CD14-positive monocyte (primary cell): ENCODE data around the gene NHERF1. TPM values are rescaled to one million over a fixed set of nuclear protein-coding genes. Genes with fewer than 3 reads are reported as not detected.

ENCODE experiments used
- DNase-seq, 3 donors: peaks; one replicate each; pipeline ENCODE4 v3.0.0-alpha.2; 2011 to 2022
- H2AFZ ChIP-seq: 2 replicates; pipeline ENCODE4 v1.6.0; 2012; ENCODE audit warnings: mild to moderate bottlenecking, low read depth, low read length, inconsistent platforms; ENCODE audit not compliant: insufficient read depth, poor library complexity, severe bottlenecking
- H3K27ac ChIP-seq, 2 donors: 1 replicate in 1 of 2; 2 replicates in 1 of 2; pipeline ENCODE4 v1.5.1; 2012 to 2013; ENCODE audit warnings: low read length in 2 of 2, control low read depth in 1 of 2, inconsistent platforms in 1 of 2, low read depth in 1 of 2, mild to moderate bottlenecking in 1 of 2
- H3K27me3 ChIP-seq, 2 donors: one replicate each; pipeline versions ENCODE4 v1.6.0 to v1.6.1; 2011 to 2013; ENCODE audit warnings: low read length in 2 of 2; ENCODE audit not compliant: control insufficient read depth in 2 of 2, insufficient read depth in 2 of 2
- H3K36me3 ChIP-seq, 2 donors: replicated peaks in 1 of 2; 1 replicate in 1 of 2; 2 replicates in 1 of 2; pipeline versions ENCODE4 v1.5.1 to v1.6.1; 2012 to 2013; ENCODE audit warnings: low read length in 2 of 2, control low read depth in 1 of 2, inconsistent platforms in 1 of 2, mild to moderate bottlenecking in 1 of 2; ENCODE audit not compliant: insufficient read depth in 2 of 2, control insufficient read depth in 1 of 2
- H3K4me1 ChIP-seq, 2 donors: 1 replicate in 1 of 2; 2 replicates in 1 of 2; pipeline versions ENCODE4 v1.5.1 to v1.6.1; 2012 to 2013; ENCODE audit warnings: low read length in 2 of 2, control low read depth in 1 of 2, inconsistent platforms in 1 of 2, mild to moderate bottlenecking in 1 of 2, moderate library complexity in 1 of 2; ENCODE audit not compliant: insufficient read depth in 2 of 2, control insufficient read depth in 1 of 2
- H3K4me2 ChIP-seq: replicated peaks from 2 replicates; pipeline ENCODE3; 2012; ENCODE audit warnings: low read length, moderate library complexity, mild to moderate bottlenecking; ENCODE audit not compliant: poor library complexity, severe bottlenecking; ENCODE audit errors: extremely low read depth
- H3K4me3 ChIP-seq, 3 experiments: fragments of 200-600 bp in 1 of 3; sonication (generic) in 1 of 3; replicated peaks in 1 of 3; 1 replicate in 2 of 3; 2 replicates in 1 of 3; pipeline ENCODE4 v1.5.1; 2011 to 2013; ENCODE audit warnings: low read length in 3 of 3, mild to moderate bottlenecking in 3 of 3, control low read depth in 2 of 3, low read depth in 2 of 3, inconsistent platforms in 1 of 3, moderate library complexity in 1 of 3
- H3K79me2 ChIP-seq: 2 replicates; pipeline ENCODE4 v1.6.0; 2012; ENCODE audit warnings: mild to moderate bottlenecking, control low read depth, inconsistent platforms, low read length, moderate library complexity; ENCODE audit not compliant: insufficient read depth
- H3K9ac ChIP-seq: 2 replicates; pipeline ENCODE4 v1.6.0; 2017; ENCODE audit warnings: low read length, mild to moderate bottlenecking; ENCODE audit not compliant: insufficient read depth, poor library complexity, severe bottlenecking
- H3K9me3 ChIP-seq, 2 donors: replicated peaks in 1 of 2; 1 replicate in 1 of 2; 2 replicates in 1 of 2; pipeline versions ENCODE4 v1.5.1 to v1.6.1; 2012 to 2013; ENCODE audit warnings: low read length in 2 of 2, control low read depth in 1 of 2; ENCODE audit not compliant: control insufficient read depth in 1 of 2, insufficient read depth in 1 of 2
- H4K20me1 ChIP-seq: 2 replicates; pipeline ENCODE4 v1.6.0; 2012; ENCODE audit warnings: mild to moderate bottlenecking, low read length, control low read depth, moderate library complexity; ENCODE audit not compliant: insufficient read depth
- H3K27ac Mint-ChIP-seq, 7 donors: one replicate each; pipeline ENCODE4 v1.8.0; 2020; ENCODE audit warnings: mild to moderate bottlenecking in 7 of 7, mixed read lengths in 7 of 7, moderate library complexity in 6 of 7, inconsistent platforms in 2 of 7
- H3K27me3 Mint-ChIP-seq, 3 donors: one replicate each; pipeline ENCODE4 v1.8.0; 2021 to 2022; ENCODE audit warnings: low read depth in 3 of 3, mild to moderate bottlenecking in 3 of 3, mixed read lengths in 3 of 3, moderate library complexity in 3 of 3, inconsistent platforms in 1 of 3
- H3K36me3 Mint-ChIP-seq, 2 donors: one replicate each; pipeline ENCODE4 v1.8.0; 2020; ENCODE audit warnings: mixed read lengths in 2 of 2, inconsistent platforms in 1 of 2, mild to moderate bottlenecking in 1 of 2
- H3K4me1 Mint-ChIP-seq: one replicate; pipeline ENCODE4 v1.8.0; 2020; ENCODE audit warnings: mild to moderate bottlenecking, mixed read lengths
- H3K4me3 Mint-ChIP-seq, 2 donors: one replicate each; pipeline ENCODE4 v1.8.0; 2020; ENCODE audit warnings: mild to moderate bottlenecking in 2 of 2, mixed read lengths in 2 of 2, moderate library complexity in 1 of 2
- H3K9me3 Mint-ChIP-seq, 7 donors: one replicate each; pipeline ENCODE4 v1.8.0; 2020 to 2022; ENCODE audit warnings: mixed read lengths in 7 of 7, mild to moderate bottlenecking in 6 of 7, moderate library complexity in 6 of 7, inconsistent platforms in 2 of 7
- WGBS: methylation state at CpG from one replicate; pipeline ENCODE4 v1.1.5; 2013; ENCODE audit warnings: missing lambda C conversion rate; ENCODE audit not compliant: insufficient coverage; 5-methylcytosine and 5-hydroxymethylcytosine counted together
- intact Hi-C, 2 donors: fragments of 100-400 bp; cut with micrococcal nuclease; formaldehyde crosslinking; loops; one replicate each; pipeline versions ENCODE4 v1.15.0 to v1.15.1; 2023
- polyA plus RNA-seq, 3 donors: library from polyadenylated mRNA; depleted of rRNA in 1 of 3; unstranded in 2 of 3; stranded (reverse) in 1 of 3; fragments of 300-500 nt in 2 of 3; fragments of >200 nt in 1 of 3; fragmentation: Illumina TruSeq in 2 of 3; gene quantifications; 1 replicate in 2 of 3; 2 replicates in 1 of 3; pipeline ENCODE4 v1.2.3, GENCODE V29; 2012 to 2021
- TF ChIP-seq, protein P1 (sequence below): fragments of 200-600 bp; IDR thresholded peaks from one replicate; pipeline ENCODE4 v1.8.0; 2022; ENCODE audit warnings: antibody characterized with exemption, mild to moderate bottlenecking

The NHERF1 gene
- polyA plus RNA-seq, 3 donors: 79.5 to 149 (median 131) TPM

DNA sequence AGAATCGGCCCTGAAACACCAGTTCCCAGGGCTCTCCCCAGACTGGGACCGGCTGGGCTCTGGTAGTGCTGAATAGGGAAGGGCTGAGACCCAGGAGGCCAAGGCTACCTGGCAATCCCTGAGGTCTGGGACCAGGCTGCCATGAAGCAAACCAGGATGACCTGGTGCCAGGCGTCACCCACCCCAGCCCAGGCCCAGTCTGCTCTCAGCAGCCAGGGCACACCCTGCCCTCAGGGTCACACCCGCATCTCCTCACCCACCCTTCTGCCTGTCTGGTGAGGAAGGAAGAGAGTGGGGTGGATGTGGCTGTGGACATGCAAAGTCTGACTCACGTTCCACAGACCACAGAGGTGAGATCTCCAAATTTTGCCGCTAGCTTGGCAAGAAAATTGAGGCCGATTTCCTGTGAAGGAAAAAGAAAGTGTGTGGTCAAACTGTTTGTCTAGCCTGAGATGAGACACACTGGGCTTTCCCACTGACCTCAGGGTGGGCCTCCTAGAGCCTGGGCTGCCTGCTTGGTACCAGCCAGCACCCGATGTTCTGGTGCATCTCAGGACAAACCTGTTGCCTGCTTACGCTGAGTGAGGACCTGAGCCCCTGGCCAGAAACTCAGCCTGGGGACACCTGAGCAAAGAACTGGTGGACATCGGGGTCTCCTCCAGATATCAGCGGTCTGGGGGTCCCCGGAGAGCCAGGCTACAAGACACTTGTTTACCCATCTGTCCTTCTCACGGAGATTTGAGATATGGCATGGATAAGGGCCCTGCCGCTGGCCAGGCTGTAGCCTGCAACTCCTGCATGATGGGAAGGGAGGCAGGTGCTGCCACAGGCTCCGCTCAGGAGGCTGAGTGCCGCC is 17.7 kb upstream of the NHERF1 start:
- WGBS: 54% methylated on average over 12 of the region's 16 CpGs
- H3K27ac ChIP-seq: peak overlapping the region in 1 of 2 donors; percentile 4
- no peak overlapping the region for H2AFZ ChIP-seq
- TF ChIP-seq, protein P1, sequence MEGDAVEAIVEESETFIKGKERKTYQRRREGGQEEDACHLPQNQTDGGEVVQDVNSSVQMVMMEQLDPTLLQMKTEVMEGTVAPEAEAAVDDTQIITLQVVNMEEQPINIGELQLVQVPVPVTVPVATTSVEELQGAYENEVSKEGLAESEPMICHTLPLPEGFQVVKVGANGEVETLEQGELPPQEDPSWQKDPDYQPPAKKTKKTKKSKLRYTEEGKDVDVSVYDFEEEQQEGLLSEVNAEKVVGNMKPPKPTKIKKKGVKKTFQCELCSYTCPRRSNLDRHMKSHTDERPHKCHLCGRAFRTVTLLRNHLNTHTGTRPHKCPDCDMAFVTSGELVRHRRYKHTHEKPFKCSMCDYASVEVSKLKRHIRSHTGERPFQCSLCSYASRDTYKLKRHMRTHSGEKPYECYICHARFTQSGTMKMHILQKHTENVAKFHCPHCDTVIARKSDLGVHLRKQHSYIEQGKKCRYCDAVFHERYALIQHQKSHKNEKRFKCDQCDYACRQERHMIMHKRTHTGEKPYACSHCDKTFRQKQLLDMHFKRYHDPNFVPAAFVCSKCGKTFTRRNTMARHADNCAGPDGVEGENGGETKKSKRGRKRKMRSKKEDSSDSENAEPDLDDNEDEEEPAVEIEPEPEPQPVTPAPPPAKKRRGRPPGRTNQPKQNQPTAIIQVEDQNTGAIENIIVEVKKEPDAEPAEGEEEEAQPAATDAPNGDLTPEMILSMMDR: no peak
- intact Hi-C loops: loop anchor here (10.0 kb wide), 2 partner anchors 166 to 356 kb away; partner anchors contain the start of gene CD300H (in 1 of the 2)
- Mint-ChIP-seq H3K27me3 (no peaks in the 10 kb centered on the region), H3K36me3 (no peaks in the 10 kb centered on the region), H3K4me3 (peak overlapping the region in 1 of 2 donors; percentile 66), H3K9me3 (peaks cover 0 to 3% (median 0%) of the 10 kb centered on the region in 7 donors), H3K4me1 (peaks cover 33% of the 10 kb centered on the region), H3K27ac (peak overlapping the region in 5 of 7 donors; percentile 8 to 46 (median 41))
- peaks cover 18 to 34% of the 10 kb centered on the region in 2 donors for H3K4me1 ChIP-seq
- peak; percentile 76 to 82 (median 77) for DNase-seq
- H3K9me3 ChIP-seq: no peaks in the 10 kb centered on the region
- no peaks in the 10 kb centered on the region for H3K36me3 ChIP-seq
- peak overlapping the region; percentile 18 for H3K4me2 ChIP-seq
- H3K79me2 ChIP-seq: no peaks in the 10 kb centered on the region
- H3K4me3 ChIP-seq: no peak overlapping the region
- no peaks in the 10 kb centered on the region for H4K20me1 ChIP-seq
- H3K9ac ChIP-seq: no peak overlapping the region
- no peaks in the 10 kb centered on the region for H3K27me3 ChIP-seq

DNA sequence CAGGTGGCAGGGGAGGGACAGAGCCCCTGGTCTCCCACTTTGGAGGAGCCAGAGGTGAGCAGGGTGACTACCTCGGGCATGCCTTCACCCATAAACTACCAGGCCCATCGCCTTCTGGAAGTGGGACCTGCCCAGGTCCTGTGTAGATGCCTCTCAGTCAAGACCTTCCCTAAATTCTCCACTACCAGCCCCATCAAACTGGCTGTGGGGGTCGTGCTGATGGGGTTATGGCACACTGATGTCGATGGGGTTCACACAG is 17.2 kb upstream of the NHERF1 start:
- Mint-ChIP-seq H3K27ac (no peak overlapping the region), H3K9me3 (peaks cover 0 to 3% (median 0%) of the 10 kb centered on the region in 7 donors), H3K36me3 (no peaks in the 10 kb centered on the region), H3K4me1 (peaks cover 37% of the 10 kb centered on the region), H3K27me3 (peaks cover 0 to 3% (median 0%) of the 10 kb centered on the region in 3 donors), H3K4me3 (no peak overlapping the region)
- Histone ChIP-seq H3K27ac (no peak overlapping the region), H4K20me1 (no peaks in the 10 kb centered on the region), H3K9ac (no peak overlapping the region), H3K36me3 (no peaks in the 10 kb centered on the region), H3K9me3 (no peaks in the 10 kb centered on the region), H3K4me3 (no peak overlapping the region), H3K27me3 (no peaks in the 10 kb centered on the region), H3K4me1 (peaks cover 24 to 40% of the 10 kb centered on the region in 2 donors), H3K79me2 (no peaks in the 10 kb centered on the region), H3K4me2 (peak overlapping the region; percentile 18), H2AFZ (no peak overlapping the region)
- TF ChIP-seq, protein P1: no peak
- WGBS: 100% methylated on average over 2 of the region's 4 CpGs
- intact Hi-C loops: loop anchor here (10.0 kb wide), 2 partner anchors 166 to 356 kb away; partner anchors contain the start of gene CD300H (in 1 of the 2)
- DNase-seq: no peak
